Activated CD4-positive, alpha-beta T cell treated with anti-CD3 and anti-CD28 coated beads, Interleukin-2, amount 50 U/mL, for 1 hour (primary cell): ENCODE results near the gene MAML2.

Source experiments
- DNase-seq: peaks from one replicate; pipeline ENCODE4 v3.0.0-alpha.2; 2020

The MAML2 gene

DNA sequence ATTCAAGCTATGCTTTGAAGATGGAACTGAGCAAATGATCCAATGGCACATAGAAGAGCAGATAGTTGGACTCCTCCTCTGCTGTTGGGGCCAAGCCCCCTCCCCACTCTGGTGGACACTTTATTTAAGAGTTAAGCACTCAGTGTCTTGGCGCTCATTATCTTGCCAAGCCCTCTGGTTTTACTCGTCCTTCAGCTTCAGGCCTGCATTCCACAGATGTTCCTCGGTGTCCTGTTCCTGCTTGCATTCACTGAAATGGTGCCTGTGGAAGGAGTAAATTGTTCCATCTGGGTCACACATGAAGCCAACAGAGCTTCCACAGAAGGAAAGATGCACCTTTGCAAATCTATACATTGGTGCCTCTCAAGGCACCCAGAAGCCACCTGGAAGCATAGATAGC, 26.1 kb downstream of the MAML2 start:
- no peak for DNase-seq

- no peak for DNase-seq
These were observed 27.5 kb downstream of the MAML2 start for GRCh38 chr11:96315476-96315875.

DNA sequence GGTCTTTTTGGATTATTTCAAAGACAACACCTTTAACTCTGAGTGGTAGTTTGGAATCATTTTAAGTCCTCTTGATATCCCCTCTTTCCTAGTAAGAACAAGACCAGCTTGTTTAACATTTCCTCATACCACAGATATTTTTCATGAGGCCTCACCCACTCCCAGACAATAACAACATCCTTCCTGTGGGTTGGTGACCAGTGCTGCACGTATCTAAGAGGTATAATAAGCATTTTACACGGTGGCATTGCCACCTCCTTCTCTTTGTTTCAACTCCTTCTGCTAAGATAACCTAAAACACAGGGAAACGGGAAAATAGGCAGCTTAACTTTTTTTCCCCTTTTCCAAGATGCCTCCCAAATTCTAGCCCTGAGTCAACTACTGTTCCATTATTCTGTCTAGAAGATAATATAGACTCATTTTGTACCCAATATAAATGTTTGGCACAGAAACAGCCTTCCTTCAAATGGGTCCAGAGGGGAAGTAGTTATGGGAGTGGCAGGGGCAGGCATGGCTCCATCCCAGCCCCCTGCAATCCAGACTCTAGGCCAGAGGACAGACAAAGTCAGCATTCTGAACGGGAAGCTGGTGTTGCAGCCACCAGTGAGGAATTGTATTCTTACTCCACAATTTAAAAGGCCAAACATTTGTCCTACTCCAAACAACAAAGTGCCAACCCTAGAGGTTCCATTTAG, 28.5 kb downstream of the MAML2 start:
- DNase-seq = no peak

GRCh38 chr11:96313163-96313562, 29.8 kb downstream of the MAML2 start:
- DNase-seq = no peak

GRCh38 chr11:96311120-96311568, 31.9 kb downstream of the MAML2 start:
- DNase-seq = no peak

DNA sequence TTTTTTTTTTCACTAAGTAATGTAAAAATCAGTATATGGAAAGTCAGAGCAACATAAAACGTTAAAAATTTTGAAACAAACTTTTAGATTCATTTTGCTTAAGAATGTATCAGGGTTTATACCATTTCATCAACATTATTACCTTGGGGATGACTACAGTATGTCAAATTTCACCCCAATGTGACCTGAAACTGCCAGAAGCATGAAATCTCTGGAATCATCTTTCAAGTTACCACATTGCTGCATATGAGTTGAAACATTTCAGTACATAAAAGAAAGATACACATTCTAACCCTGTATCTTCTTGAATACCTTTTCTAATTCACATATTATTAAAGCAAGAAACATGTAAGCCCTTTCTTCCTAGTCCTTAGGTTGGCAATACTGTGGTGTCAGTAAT, 32.8 kb downstream of the MAML2 start:
- DNase-seq = no peak

DNA sequence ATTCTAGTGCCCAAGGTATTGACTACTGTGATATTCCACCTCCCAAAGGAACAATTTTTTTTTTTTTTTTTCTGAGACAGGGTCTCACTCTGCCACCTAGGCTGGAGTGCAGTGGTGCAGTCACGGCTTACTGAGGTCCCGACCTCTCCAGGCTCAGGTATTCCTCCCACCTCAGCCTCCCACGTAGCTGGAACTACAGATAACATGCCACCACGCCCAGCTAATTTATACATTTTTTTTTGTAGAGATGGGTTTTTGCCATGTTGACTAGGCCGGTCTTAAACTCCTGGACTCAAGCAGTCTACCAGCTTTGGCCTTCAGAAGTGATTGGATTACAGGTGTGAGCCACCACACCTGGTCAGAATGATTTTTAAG, 33.4 kb downstream of the MAML2 start:
- no peak for DNase-seq

DNA sequence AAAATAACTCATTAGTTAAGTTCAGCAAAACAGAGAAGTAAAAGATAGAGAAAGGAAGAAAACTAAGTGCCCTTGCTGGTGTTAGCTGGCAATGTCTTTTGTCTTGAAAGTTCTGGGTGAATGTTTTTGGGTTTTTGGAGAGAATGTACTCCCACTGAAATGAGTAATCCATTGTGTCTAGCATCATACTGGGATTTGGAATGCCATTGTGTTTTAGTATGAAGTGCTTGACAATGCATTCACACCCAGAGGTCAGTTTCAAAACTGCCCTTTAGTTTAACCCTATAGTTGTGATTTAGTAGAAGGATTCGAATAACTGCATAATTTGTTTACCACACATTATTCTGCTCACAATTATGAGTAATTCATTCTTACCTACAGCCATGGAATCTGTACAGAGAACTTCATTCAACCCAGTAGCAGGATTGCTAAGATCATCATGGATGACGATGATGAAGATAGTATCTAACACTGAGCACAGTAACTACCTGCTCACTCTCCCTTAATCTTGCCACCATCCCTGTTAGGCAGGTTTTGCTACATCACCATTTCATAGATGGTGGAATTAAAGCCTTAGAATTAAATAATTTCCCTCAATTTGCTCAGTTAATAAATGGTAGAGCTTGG, 33.9 kb downstream of the MAML2 start:
- no peak for DNase-seq

DNA sequence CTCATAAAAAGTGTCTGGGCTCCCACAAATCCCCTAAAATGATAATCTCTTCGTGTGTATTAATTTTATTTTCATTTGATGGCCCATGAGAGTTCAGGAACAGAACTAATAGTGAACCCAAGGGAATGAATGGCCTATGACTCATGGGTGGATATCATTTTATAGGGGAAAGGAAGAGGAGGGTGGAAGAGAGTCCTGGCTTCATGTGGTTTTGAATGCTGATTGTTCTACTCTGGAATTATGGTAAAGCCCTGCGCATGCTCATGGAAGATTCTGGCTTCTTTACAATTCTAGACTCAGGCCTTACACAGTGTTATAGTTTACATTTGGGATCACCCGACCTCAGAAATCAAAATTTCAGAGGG, 35.2 kb downstream of the MAML2 start:
- DNase-seq = no peak

- DNase-seq = no peak
These were observed 35.8 kb downstream of the MAML2 start for GRCh38 chr11:96306933-96307775.

DNA sequence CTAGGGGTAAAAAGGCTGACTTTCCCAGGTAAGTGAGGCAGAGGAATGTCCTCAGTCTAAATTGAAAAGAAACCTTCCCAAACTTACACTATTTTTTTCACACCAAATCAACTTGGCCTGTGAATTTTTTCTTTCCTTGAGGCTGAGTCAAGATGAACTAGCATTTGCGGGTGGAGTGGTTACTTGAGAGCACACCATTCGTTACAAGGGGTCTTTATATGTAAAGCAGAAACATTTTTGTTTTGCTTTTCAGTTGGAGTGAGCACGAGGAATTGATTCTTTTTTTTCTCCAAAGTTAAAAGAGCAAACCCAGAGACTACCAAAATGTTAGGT, 36.4 kb downstream of the MAML2 start:
- no peak for DNase-seq

- no peak for DNase-seq
These were observed 36.9 kb downstream of the MAML2 start for GRCh38 chr11:96306071-96306470.

GRCh38 chr11:96303980-96304379, 39.0 kb downstream of the MAML2 start:
- DNase-seq = no peak

GRCh38 chr11:96303064-96303463, 39.9 kb downstream of the MAML2 start:
- DNase-seq = no peak

GRCh38 chr11:96301818-96302217, 41.2 kb downstream of the MAML2 start:
- no peak for DNase-seq

- DNase-seq = no peak
These were observed 43.7 kb downstream of the MAML2 start for GRCh38 chr11:96299155-96299888.

DNA sequence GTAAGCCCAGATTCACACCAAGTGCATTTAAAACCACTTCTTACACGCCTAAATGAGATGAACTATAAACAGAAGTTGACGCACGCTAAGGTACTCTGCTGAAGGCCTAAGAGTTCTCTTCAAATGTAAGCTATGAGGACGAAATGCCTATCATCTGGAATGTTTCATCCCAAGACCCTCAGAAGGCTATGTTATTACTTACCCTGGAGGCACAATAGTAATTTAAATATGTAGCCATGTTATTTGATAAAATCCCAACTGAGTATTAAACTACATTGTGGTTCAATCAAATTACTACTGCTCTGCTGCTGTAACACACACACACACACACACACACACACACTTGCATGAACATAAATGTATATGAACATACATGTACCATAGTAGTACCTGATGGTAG, 47.6 kb downstream of the MAML2 start:
- DNase-seq = no peak

- no peak for DNase-seq
These were observed 48.7 kb downstream of the MAML2 start for GRCh38 chr11:96294289-96294688.

- no peak for DNase-seq
These were observed 49.4 kb downstream of the MAML2 start for GRCh38 chr11:96293598-96294021.

DNA sequence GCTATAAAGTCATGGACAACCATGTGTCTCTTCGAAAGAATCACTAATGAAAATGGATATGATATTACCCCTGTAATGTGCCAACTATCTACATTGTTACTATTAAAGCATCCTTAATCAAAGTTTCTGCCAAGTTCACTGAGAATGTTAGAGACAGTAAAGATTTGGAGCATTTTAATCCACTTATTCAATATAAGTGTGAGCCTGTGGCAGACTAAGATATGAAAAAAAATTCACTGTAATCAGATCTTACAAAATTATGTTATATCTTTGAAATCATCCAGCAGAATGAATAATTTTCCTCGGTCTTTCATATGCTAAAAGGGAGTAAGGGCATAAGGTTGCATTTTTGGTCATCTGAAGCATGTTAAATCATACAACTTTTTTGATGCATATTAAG, 49.9 kb downstream of the MAML2 start:
- no peak for DNase-seq

GRCh38 chr11:96292291-96293010, 50.5 kb downstream of the MAML2 start:
- no peak for DNase-seq

- no peak for DNase-seq
These were observed 52.4 kb downstream of the MAML2 start for GRCh38 chr11:96290631-96291030.

DNA sequence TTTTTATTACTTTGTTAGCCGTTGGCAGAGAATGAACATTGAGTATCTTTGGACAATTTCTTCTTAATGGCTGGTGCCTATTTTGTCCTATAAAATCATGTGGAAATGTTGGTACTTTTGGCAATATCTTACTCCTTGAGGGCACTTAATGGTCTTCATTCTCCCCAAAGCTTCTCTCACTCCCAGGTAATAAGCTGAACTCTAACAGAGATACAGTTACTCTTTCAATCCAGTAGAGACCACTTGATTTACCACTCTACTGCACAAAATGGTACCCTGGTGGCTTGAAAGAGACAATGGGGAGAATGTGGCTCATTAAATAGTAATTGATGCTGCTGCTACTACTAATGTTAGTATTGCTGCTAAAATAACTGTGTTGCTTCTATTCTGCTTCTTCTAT, 53.0 kb downstream of the MAML2 start:
- DNase-seq = no peak
